Neural progenitor cell (in vitro differentiated cells): ENCODE measurements around the gene ENPEP.

ENCODE experiments used
- EZH2 ChIP-seq: fragments of 200-600 bp; sonication (generic); IDR thresholded peaks from 2 replicates; pipeline ENCODE4 v1.6.1; 2017; ENCODE audit warnings: antibody characterized with exemption, mild to moderate bottlenecking, moderate library complexity
- EZH2phosphoT487 ChIP-seq: fragments of 200-600 bp; sonication (generic); IDR thresholded peaks from 2 replicates; pipeline ENCODE4 v1.6.1; 2017; ENCODE audit warnings: antibody characterized with exemption
- TF ChIP-seq, protein P1 (sequence below): fragments of 200-600 bp; sonication (generic); IDR thresholded peaks from 2 replicates; pipeline ENCODE4 v1.5.1; 2017; ENCODE audit warnings: antibody characterized with exemption, mild to moderate bottlenecking

DNA sequence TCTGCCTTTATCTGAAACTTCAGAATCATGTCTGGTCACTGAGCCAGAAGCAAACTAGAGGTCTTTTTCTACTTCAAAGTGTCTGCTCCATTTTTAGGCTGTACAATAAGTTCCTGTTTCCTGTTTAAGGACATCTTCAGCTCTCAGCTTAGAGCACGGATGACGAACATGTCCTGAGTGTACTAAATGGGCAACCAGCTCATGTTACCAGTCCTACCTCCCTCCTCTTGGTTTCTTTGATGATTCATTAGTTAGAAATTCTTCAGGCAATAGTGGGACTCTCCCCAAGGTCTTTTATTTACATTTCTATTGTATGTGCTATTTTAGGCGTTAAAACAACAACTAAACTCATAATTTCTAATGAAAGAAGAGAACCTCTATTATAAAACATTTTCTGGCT is 58.0 kb downstream of the ENPEP start:
- TF ChIP-seq, protein P1, sequence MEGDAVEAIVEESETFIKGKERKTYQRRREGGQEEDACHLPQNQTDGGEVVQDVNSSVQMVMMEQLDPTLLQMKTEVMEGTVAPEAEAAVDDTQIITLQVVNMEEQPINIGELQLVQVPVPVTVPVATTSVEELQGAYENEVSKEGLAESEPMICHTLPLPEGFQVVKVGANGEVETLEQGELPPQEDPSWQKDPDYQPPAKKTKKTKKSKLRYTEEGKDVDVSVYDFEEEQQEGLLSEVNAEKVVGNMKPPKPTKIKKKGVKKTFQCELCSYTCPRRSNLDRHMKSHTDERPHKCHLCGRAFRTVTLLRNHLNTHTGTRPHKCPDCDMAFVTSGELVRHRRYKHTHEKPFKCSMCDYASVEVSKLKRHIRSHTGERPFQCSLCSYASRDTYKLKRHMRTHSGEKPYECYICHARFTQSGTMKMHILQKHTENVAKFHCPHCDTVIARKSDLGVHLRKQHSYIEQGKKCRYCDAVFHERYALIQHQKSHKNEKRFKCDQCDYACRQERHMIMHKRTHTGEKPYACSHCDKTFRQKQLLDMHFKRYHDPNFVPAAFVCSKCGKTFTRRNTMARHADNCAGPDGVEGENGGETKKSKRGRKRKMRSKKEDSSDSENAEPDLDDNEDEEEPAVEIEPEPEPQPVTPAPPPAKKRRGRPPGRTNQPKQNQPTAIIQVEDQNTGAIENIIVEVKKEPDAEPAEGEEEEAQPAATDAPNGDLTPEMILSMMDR = no peak
- no peak for TF ChIP-seq EZH2
- TF ChIP-seq EZH2phosphoT487 = no peak
